Uterus (tissue), 4 donors: ENCODE data around the gene TAF15. TPM values are rescaled to one million over a fixed set of nuclear protein-coding genes. Genes with fewer than 3 reads are reported as not detected.

Experiments used
- DNase-seq, 2 donors: peaks; one replicate each; pipeline ENCODE4 v3.0.0-alpha.2; 2019 to 2020
- H3K27ac ChIP-seq, 2 donors: fragments of 200-600 bp; sonication (generic); 1 replicate in 1 of 2; 2 replicates in 1 of 2; pipeline ENCODE4 v1.5.1; 2016 to 2018
- H3K27me3 ChIP-seq, 2 donors: fragments of 200-600 bp; sonication (generic); one replicate each; pipeline ENCODE4 v1.5.1; 2018 to 2019; ENCODE audit warnings: control low read depth in 1 of 2
- H3K36me3 ChIP-seq, 2 donors: fragments of 200-600 bp; sonication (generic); one replicate each; pipeline ENCODE4 v1.5.1; 2019; ENCODE audit warnings: control low read depth in 1 of 2
- H3K4me1 ChIP-seq, 2 donors: fragments of 200-600 bp; sonication (generic); one replicate each; pipeline ENCODE4 v1.5.1; 2018 to 2019; ENCODE audit warnings: control low read depth in 1 of 2
- H3K4me3 ChIP-seq, 2 donors: fragments of 200-600 bp; sonication (generic); 1 replicate in 1 of 2; 2 replicates in 1 of 2; pipeline ENCODE4 v1.5.1; 2018 to 2019; ENCODE audit warnings: mild to moderate bottlenecking in 1 of 2
- H3K9me3 ChIP-seq, 2 donors: fragments of 200-600 bp; sonication (generic); one replicate each; pipeline ENCODE4 v1.5.1; 2019; ENCODE audit warnings: control low read depth in 1 of 2
- CTCF ChIP-seq, 4 experiments: fragments of 200-600 bp in 2 of 4; fragments of 450-650 bp in 2 of 4; sonication (generic) in 2 of 4; IDR thresholded peaks; one replicate each; pipeline ENCODE4 v1.5.1; 2016 to 2019; ENCODE audit warnings: antibody characterized with exemption in 4 of 4, mild to moderate bottlenecking in 2 of 4, moderate library complexity in 1 of 4
- POLR2A ChIP-seq, 2 donors: fragments of 450-650 bp; IDR thresholded peaks; one replicate each; pipeline ENCODE4 v1.6.1; 2016; ENCODE audit warnings: antibody characterized with exemption in 2 of 2, mild to moderate bottlenecking in 1 of 2, moderate library complexity in 1 of 2
- intact Hi-C: fragments of 100-400 bp; cut with DNase I; formaldehyde crosslinking; loops from one replicate; pipeline ENCODE4 v1.15.1; 2023; ENCODE audit warnings: low total_unique reads
- total RNA-seq, 4 donors: library from RNA; depleted of rRNA in 3 of 4; stranded (reverse); fragments of >200 nt in 3 of 4; gene quantifications; one replicate each; pipeline versions ENCODE4 v1.1.0 to v1.2.4, GENCODE V29; 2014 to 2023
- donor health status: DM: yes; HTN: yes; CAD: no.

Gene TAF15
- total RNA-seq, 4 donors from 2014 or later: 68.5 to 167 (median 113) TPM

- no peaks in the 10 kb centered on the region for H3K36me3 ChIP-seq
- intact Hi-C loops: no loop called here
- no peak for DNase-seq
- no peak overlapping the region for H3K4me3 ChIP-seq
- H3K4me1 ChIP-seq: no peaks in the 10 kb centered on the region
- no peak overlapping the region for H3K27ac ChIP-seq
- no peaks in the 10 kb centered on the region for H3K9me3 ChIP-seq
- H3K27me3 ChIP-seq: no peaks in the 10 kb centered on the region
- TF ChIP-seq POLR2A (IDR thresholded peaks at IDR 0.05): no peak
- TF ChIP-seq CTCF (IDR thresholded peaks at IDR 0.05): no peak
These were observed 55.6 kb downstream of the TAF15 start for GRCh38 chr17:35864853-35865252.

GRCh38 chr17:35865412-35866340, 56.4 kb downstream of the TAF15 start:
- Histone ChIP-seq H3K36me3 (no peaks in the 10 kb centered on the region), H3K27ac (no peak overlapping the region), H3K4me3 (no peak overlapping the region), H3K9me3 (no peaks in the 10 kb centered on the region), H3K4me1 (no peaks in the 10 kb centered on the region), H3K27me3 (no peaks in the 10 kb centered on the region)
- DNase-seq: no peak
- intact Hi-C loops: no loop called here
- TF ChIP-seq POLR2A (IDR thresholded peaks at IDR 0.05) (no peak), CTCF (IDR thresholded peaks at IDR 0.05) (no peak)

GRCh38 chr17:35866341-35866950, 57.2 kb downstream of the TAF15 start:
- Histone ChIP-seq H3K36me3 (no peaks in the 10 kb centered on the region), H3K27me3 (no peaks in the 10 kb centered on the region), H3K9me3 (no peaks in the 10 kb centered on the region), H3K4me1 (no peaks in the 10 kb centered on the region), H3K4me3 (no peak overlapping the region), H3K27ac (no peak overlapping the region)
- no peak for DNase-seq
- TF ChIP-seq POLR2A (IDR thresholded peaks at IDR 0.05) (no peak), CTCF (IDR thresholded peaks at IDR 0.05) (no peak)
- intact Hi-C loops: no loop called here

- no peak for DNase-seq
- Histone ChIP-seq H3K9me3 (no peaks in the 10 kb centered on the region), H3K4me3 (no peak overlapping the region), H3K4me1 (no peaks in the 10 kb centered on the region), H3K27ac (no peak overlapping the region), H3K27me3 (no peaks in the 10 kb centered on the region), H3K36me3 (no peaks in the 10 kb centered on the region)
- TF ChIP-seq POLR2A (IDR thresholded peaks at IDR 0.05): no peak
- TF ChIP-seq CTCF (IDR thresholded peaks at IDR 0.05): no peak
- intact Hi-C loops: no loop called here
These were observed 58.3 kb downstream of the TAF15 start for GRCh38 chr17:35867574-35867973.

GRCh38 chr17:35868737-35869136, 59.5 kb downstream of the TAF15 start, which contains the start of gene HEATR9:
TSS of gene HEATR9 (minus strand) at chr17:35868891. CDS start at chr17:35868742, 149 bp downstream.
- no peaks in the 10 kb centered on the region for H3K4me1 ChIP-seq
- no peaks in the 10 kb centered on the region for H3K27me3 ChIP-seq
- H3K4me3 ChIP-seq: no peak within 1 kb of the TSS
- H3K27ac ChIP-seq: no peak within 1 kb of the TSS
- H3K36me3 ChIP-seq: no peaks in the 10 kb centered on the region
- no peak for DNase-seq
- intact Hi-C loops: no loop called here
- no peaks in the 10 kb centered on the region for H3K9me3 ChIP-seq
- TF ChIP-seq CTCF (IDR thresholded peaks at IDR 0.05) (no peak), POLR2A (IDR thresholded peaks at IDR 0.05) (no peak)
